NCI-H146 treated with DMSO at 0.1 percent for 48 hours (cell line): ENCODE data around the gene KCNJ1.

ENCODE experiments used
- DNase-seq: peaks from one replicate; lab custom pipeline; 2025; ENCODE audit not compliant: unreplicated experiment; lab: John Stamatoyannopoulos, UW

The KCNJ1 gene

GRCh38 chr11:128789497-128790150, 77.5 kb downstream of the KCNJ1 start:
- no peak for DNase-seq
